Measurements from ENCODE around the gene TOB1.
"Not testable (repeated sequence)": the region's sequence is repeated elsewhere in the genome, so short reads cannot be mapped to it uniquely, and the experiment has no call there.

TOB1 gene

DNA sequence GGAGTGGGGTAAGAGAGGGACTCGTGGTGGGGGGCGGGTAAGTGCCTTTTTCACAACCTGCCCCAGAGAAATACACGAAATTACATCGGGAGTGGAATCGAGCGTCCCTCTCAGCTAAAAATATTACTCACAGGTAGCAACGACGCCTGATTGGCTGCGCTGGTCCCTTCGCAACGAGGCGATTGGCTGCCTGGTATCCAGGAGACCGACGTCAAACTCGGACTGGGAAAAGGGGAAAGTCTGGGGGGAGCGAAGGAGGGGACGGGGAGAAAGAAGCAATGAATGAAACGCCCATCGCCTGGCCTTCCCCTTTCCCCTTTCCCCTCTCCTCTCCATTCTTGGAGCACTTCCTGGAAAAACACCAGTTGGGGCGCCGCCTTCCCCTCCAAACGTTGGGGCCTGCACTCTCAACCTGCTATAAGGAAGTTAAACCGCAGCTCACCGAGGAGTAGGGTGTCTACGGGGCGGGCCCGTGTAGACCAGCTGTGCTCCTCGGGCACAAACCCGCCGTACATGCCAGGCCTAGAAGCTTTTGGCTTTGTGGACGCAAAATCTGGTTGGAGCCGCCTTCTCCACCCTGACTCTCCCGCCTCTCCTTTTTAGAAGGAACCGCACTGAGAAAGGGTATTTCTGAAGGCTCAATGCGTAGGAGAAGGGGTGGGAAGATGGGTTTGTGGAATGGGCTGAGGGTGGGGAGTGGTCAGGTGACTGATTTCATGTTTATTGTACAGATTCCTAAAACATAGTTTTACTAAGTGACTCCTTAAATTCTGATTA lies 1.4 kb upstream of the TOB1 start:
- DNase-seq = peak; percentile 97 to 98

DNA sequence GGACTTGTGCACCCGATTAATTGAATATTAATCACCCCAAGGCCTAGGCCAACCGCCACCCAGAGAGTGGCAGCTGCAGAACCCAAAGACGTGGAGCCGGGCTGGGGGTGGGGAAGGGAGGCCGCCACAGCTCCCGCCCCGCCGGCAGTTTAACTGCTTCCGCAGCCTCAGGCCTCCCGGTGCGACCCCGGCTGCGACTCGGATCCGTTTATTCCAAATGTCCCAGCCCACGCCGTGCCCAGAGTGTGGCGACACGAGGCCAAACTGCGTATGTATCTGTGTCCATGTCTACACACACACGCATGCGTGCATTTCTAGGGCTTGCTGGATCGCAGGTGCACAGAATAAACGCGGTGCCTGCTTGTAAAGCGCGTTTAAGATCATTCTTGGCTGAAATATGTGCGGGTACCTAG lies 802 bp upstream of the TOB1 start:
- DNase-seq = peak; percentile 79 to 91

DNA sequence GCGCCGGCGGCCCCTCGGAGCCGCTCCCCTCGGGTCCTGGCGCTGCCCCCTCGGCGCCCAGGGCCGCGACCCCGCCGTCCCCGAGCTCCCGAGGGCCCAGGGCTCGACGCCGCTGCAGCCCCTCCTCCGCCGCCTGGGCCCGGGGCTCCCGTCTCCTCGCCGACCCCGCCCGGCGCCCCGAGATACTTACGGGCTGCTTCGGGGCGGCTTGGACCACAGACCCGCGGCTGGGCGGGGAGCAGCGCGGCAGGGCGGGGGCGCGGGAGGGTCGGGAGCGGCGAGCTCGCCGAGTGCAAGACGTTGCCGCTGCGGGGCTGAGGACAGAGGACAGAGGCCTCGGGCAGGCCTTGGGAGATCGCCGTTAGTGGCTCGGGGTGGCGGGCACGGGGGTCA lies 290 bp downstream of the TOB1 start:
- peak in 1 of 2 experiments; percentile 61 for DNase-seq

DNA sequence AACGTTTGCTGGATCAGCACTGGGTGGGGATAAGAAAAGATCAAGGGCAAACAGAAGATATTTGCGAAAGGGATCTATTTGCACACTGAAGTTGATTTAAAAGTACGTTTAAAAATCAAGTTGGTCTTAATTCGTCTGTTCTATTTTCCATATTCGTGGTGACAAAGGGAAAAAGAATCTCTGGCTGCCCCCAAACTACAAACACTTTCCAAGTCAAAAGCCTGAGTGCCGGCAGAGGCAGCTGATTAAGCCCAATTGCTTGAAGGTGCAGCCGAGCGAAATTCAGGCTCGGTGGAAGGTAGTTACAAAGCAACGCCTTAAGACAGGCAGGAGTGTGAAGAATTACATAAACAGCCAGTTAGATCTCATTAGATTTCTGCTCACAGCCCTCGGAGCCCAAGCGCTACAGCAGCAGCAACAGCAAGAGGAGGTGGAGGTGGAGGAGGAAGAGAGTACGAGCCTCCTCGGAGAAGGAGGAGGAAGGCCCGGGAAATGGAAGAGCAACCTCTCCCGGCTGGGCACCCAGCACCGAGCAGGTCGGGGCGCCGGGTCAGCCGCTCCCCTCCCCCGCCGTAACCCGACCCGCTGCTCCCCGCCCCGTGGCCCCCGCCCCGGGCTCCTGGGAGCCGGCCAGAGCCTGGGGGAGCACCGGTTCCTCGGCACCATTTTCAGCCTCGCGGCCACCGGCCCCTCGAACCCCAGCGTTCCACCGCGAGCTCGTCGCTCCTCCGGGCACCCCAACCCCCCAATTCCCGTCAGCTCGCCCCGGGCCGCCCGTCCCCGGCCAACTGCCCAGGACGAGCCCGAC lies 890 bp downstream of the TOB1 start:
- peak; percentile 58 to 73 for DNase-seq

DNA sequence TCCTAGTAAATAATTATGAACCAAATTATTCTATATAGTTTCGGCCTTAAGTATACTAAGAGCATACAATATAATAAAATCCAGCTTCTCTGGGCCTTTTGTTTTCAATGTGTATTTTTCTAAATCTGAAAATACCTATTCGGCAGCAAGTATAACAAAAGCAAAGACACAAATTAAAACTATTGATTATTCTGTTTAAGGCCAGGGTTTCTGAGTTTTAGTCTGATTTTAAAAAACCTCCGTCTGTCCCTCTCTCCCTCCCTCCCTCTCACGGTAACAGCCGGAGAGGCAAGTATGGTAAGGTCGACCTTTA lies 1.5 kb downstream of the TOB1 start:
- peak in 1 of 2 experiments; percentile 56 for DNase-seq

DNA sequence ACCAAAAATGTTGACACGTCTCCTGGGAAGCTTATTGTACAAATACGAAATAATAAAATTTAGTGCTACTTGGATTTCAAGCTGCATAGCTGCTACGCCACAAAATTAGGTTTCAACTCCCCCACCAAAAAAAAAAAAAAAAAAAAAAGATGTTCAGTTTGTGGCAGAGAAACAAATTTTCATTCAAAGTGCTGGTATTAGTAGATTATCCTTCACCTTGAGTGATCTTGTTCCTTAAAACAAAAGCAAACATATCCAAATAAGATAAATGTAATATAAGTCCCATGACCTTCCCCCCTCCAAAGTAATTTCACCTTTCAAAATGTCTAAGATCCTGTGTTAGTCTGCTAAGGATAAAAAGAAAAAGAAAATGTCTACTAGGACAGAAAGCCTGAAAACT lies 2.2 kb downstream of the TOB1 start:
- no peak for DNase-seq

DNA sequence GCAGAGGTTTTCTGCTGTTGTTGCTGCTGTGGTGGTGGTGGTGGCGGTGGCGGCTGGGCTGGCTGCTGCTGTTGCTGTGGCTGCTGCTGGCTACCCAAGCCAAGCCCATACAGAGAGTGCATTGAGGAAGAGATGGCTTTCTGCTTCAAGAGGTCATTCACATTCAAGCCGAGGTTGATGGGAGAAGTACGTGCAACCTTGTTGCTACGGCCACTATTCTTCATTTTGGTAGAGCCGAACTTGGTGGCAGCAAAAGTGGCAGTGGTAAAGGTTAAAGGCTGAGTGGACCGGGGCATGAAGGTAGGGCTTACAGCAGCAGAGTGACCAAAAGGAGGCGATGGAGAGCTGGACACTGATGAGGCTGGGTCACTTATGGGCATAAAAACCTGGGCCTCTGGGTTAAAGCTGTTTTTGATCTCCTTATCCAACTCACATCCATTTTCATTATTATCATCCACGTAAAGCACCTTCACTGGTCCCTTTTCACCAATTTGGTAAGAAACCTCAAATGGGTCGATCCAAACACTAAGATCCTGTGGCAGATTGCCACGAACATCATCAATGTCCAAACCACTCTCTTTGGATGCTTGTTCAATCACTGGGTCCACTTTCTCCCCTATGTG lies 2.8 kb downstream of the TOB1 start:
- peak; percentile 11 to 54 for DNase-seq

DNA sequence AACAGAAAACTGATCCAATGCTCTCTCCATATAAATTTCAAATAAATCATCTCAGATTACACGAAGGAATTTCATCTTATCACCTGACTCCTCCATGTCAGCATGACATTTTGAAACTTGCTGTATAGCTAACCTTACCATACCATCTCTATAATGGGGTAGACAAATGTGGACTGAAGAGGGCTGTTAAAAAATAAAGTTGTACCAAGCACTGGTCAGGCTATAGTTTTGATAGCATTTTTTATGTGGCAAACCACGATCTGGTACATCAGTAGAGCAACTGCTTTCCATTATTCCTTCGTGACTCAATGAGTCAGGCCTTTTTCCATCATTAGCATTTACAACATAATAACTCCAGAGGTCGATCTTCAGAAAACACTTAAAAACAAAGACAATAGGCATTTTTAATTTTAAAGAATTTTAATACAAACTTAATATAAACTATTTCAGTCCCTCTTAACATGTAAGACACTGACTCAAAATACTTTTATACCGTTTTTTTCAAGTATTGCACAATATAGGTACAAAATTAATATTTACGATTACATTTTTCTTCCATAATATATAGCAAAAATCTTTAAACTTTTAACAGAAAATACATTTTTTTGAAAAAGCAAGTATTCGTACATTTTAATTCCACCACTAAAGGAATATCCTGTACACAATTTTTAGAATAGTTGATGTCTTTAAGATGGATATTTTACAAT lies 4.2 kb downstream of the TOB1 start:
- DNase-seq = no peak

DNA sequence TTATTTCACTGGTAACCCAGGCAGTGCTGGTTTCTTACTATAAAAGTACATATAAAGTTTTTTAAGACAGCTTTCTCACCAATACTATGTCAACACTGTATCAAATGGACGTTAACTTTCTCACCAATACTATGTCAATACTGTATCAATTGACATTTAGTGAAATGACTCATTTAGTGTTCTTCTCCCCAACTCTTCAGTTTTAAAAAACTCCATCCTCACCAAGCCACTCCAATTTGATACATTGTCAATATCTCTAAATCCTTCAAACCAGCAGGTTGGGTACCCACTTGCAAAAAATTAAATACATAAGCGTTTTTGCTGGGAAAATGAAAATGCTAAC lies 4.8 kb downstream of the TOB1 start:
- no peak for DNase-seq

DNA sequence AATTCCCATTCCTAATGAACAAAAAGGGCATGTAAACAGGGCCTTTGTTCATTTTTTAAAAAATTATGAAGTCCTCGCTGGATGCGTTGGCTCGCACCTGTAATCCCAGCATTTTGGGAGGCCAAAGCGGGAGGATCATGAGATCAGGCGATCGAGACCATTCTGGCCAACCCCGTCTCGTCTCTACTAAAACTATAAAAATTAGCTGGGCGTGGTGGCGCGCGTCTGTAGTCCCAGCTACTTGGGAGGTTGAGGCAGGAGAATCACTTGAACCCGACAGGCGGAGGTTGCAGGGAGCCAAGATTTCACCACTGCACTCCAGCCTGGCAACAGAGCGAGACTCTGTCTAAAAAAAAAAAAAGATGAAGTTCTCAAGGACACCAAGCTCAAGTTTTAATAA lies 6.4 kb downstream of the TOB1 start:
- DNase-seq = not testable (repeated sequence)

DNA sequence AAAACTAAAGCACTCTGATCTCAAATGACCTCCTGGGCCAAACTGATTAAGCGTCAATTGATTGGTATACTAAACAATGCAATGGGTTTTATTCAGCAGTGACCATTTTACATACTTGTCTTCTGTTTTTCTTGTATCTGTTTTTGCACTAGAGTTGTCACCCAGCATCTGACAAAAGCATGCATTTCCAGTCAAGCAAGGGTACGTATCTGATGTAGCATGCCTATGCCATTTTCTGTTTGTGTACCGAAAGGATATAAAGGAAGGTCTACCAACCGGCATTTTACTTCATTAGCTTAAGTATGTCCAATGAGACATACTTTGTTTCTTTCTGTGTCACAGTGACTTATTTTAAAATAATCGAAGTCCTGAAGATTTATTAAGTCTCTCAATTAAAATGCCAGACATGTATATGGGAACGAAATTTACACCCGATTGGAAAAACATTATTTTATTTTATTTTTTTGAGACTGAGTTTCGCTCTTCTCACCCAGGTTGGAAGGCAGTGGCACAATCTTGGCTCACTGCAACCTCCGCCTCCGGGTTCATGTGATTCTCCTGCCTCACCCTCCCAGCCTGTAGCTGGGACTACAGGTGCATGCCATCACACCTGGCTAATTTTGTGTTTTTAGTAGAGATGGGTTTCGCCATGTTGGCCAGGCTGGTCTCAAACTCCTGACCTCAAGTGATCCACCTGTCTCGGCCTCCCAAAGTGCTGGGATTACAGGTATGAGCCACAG lies 7.5 kb downstream of the TOB1 start:
- DNase-seq = no peak

DNA sequence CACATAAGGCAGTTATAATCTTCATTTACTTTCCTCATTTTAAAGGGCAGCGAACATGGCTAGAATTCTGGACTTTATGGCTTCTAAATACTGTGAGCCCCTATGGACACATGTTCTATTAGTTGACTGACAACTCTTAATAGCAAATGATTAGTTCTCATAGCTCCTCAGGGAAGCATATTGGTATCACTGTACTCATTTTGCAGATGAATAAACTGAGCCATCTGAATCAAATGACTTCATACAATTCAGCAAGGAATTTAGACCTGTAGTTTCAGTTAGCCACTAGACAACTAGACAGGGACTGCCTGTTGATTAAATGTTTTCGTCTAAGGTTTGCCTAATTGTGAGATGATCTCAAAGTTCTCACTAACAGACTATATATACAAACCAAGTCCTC lies 9.7 kb downstream of the TOB1 start:
- no peak for DNase-seq

DNA sequence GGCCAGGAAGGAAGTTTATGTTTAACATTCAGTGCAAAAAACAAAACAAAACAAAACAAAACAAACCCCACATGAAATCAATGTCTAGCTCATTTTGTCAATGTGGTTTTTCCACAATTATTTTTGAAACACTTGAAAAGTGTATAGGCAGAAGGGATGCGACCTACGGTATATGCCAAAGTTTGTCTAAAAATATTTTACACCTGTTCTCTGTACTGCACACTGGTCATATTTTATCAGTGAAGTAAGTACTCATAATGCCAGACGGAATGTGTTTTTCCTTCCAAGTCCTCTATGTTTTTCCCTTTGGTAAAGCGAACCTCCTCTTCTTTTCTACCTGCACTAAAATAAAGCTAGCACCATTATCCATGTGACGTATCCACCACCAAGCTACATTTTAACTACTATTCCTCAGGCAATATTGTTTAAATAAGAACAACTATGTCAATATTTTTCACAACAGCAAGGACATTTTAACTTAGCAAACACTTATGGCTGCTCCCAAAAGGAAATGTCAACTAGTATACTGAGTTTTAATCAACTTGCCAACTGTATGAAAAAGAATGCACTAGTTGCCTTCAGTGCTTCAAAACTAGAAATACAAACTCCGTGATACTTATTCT lies 10.3 kb downstream of the TOB1 start:
- no peak for DNase-seq

DNA sequence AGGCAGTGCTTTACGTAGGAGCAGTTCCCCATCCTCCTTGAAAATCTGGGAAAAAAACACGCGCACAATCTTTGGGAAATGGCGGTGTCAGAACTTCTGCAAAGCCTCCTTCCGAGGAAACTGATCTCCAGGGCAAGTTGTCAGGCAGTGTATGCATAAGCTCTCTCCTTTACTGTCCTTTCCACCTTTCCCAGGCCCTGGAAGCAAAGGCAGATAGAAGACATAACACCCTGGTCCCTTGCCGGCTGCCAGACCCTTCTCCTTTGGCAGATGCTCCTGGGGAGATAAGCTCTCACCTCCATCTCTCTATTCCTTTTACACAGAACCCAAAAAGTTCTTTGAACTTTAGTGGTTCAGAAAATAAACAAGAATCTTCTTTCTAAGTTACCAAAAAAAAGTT lies 12.4 kb downstream of the TOB1 start:
- no peak for DNase-seq

DNA sequence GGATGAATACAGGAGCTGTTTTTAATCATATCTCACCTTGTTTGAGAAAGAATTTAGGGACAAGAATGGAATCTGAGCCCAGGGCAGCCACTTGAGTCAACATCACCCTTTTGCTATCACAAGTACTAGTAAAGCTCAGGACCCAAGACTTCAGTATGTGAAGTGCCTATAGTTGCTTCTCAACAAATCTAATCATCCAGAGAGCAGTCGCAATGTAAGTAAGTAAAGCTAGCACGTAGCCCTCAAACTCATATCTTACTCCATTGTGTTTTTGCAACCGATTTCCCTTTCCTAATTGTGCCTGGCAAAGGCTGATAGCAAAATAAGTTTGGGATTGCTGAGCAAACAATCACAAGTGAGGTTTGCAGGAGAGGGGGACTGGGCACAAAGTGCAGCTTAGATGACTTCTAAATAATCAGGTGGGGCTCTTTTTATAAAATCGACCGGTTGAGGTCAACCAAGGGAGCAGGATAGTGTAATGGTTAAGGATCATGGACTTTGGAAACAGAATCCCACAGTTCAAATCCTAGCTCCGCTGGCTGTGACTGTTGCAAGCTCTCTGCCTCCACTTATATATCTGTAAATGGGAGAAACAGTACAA lies 13.0 kb downstream of the TOB1 start:
- no peak for DNase-seq

DNA sequence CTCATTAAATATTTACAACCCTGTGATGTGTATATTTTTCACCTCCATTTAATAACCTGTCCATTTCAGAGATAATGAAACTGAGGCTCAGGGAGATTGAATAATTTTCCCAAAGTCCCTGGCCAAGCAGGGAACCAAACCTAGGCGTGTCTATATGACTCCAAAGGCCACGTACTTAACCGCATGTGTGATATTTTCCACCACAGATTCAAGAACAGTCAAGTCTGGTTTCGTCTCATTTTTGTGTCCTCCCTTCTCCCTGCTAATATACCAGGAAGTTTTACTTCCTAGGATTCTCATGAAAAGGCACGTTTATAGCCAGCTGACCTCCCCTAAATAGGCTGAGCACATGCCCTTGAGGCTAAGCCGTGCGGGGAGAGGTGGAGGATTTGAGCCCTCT lies 15.5 kb downstream of the TOB1 start:
- no peak for DNase-seq

DNA sequence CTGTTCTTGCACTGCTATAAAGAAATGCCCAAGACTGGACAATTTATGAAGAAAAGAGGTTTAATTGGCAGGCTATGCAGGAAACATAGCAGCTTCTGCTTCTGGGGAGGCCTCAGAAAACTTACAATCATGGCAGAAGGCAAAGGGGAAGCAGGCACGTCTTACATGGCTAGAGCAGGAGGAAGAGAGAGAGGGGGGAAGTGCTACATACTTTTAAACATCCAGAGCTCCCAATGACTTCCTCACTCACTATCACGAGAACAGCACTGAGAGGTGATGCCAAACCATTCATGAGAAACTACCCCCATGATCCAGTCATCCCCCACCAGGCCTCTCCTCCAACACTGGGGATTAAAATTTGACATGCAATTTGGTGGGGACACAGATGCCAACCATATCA lies 17.4 kb downstream of the TOB1 start:
- no peak for DNase-seq

DNA sequence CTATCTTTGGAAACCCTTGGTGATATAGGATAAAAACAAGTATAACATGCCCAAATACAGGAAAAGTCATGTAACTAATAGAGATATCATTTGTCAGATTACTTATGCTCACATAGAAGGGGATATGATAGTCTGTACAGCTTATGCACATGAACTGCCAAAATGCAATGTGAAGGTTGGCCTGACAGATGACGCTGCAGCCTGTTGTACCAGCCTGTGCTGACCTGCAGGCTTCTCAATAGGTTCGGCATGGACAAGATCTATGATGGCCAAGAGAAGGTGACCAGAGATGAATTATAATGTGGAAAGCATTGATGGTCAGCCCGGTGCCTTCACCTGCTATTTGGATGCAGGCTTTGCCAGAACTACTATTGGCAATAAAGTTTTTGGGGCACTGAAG lies 18.1 kb downstream of the TOB1 start:
- DNase-seq = no peak

DNA sequence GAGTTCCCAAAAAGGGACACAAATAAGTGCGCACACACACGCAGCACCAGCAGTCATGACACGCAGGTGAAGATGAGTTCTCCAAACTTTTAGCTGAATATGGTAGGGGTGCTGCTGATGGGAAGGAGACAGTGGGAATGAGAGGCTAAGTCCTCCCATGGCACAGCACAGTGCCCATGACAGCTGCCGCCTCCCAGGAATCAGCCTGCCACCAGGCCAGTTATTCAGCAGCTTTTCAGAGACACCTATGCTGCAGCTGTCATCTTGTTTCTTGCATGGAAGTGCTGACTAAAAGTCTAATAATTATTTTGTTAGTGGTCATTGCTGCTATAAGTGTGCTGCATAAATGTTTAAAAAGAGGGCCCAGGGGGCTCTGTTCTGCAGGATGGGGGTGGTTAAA lies 18.6 kb downstream of the TOB1 start:
- peak; percentile 10 to 32 for DNase-seq

DNA sequence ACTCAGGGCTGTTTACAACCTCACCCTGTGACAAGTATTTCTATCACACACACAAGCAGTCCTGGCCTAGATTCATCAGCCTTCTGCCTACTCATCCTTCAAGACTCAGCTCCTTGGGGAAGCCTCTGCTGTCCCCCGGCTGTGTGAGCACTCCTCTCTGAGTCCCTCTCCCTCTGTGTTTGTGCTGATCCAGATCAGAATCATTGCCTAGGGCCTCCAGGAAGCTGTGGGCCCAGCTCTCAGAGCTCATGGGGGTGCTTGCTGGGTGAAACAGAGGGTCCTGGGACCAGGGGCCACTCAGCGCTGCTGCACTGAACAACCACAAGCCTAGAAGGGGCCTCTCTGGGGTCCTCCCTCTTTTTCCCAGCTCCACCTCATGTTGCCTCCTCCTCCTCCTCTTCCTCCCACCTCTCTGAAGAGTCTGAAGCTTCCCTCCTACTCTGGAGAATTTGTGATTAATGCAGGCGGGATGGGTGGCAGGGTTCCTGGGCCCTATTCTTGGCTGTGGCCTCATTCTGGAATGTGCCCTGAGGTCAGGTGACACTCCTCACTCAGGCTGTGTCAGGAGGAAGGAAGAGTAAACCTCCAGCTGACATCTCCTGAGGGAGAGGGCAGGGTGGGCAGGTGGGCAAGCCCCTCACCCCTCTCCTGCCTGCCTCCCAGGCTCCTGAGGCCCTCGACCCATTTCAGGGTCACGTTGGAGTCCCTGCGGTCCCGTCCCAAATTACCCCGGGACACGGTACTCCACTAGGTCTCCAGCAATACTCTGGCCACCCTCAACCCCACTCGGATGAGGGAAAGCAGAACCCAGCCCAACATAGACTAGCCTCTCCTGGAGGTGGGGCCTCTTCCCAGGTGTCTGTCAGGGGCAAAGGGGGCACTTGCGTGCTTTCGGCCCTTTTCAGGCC lies 20.7 kb downstream of the TOB1 start:
- DNase-seq = no peak
